ENCODE measurements around the gene RANBP3.

Gene RANBP3

GRCh38 chr19:5908773-5909442, 69.0 kb downstream of the RANBP3 start:
- no peak for FAIRE-seq
- DNase-seq (ENCODE audit: insufficient read length, low spot score) = no peak
- TF ChIP-seq CTCF (IDR thresholded peaks at IDR 0.05; ENCODE audit: insufficient read depth, missing control alignments) = no peak

GRCh38 chr19:5907241-5907640, 70.7 kb downstream of the RANBP3 start:
- no peak for TF ChIP-seq CTCF (IDR thresholded peaks at IDR 0.05; ENCODE audit: insufficient read depth, missing control alignments)
- FAIRE-seq (no peak), DNase-seq (ENCODE audit: insufficient read length, low spot score) (no peak)

- no peak for DNase-seq (ENCODE audit: insufficient read length, low spot score)
- FAIRE-seq = no peak
- TF ChIP-seq CTCF (IDR thresholded peaks at IDR 0.05; ENCODE audit: insufficient read depth, missing control alignments) = no peak
These were observed 72.7 kb downstream of the RANBP3 start for GRCh38 chr19:5905114-5905778.

- no peak for TF ChIP-seq CTCF (IDR thresholded peaks at IDR 0.05; ENCODE audit: insufficient read depth, missing control alignments)
- FAIRE-seq (peak; percentile 71), DNase-seq (ENCODE audit: insufficient read length, low spot score) (peak; percentile 68)
These were observed 73.4 kb downstream of the RANBP3 start, which contains the start of gene VMAC for GRCh38 chr19:5904352-5905113. TSS of gene VMAC (plus strand) at chr19:5904872. CDS start at chr19:5904891, 19 bp downstream.

- DNase-seq (ENCODE audit: insufficient read length, low spot score) (peak; percentile 97), FAIRE-seq (no peak)
- no peak for TF ChIP-seq CTCF (IDR thresholded peaks at IDR 0.05; ENCODE audit: insufficient read depth, missing control alignments)
These were observed 74.2 kb downstream of the RANBP3 start, which contains the start of gene NDUFA11 for GRCh38 chr19:5903624-5904351. TSS of gene NDUFA11 (minus strand) at chr19:5903790. CDS start at chr19:5903708, 82 bp downstream.

- TF ChIP-seq CTCF (IDR thresholded peaks at IDR 0.05; ENCODE audit: insufficient read depth, missing control alignments) = no peak
- no peak for FAIRE-seq
- no peak for DNase-seq (ENCODE audit: insufficient read length, low spot score)
These were observed 74.8 kb downstream of the RANBP3 start for GRCh38 chr19:5903056-5903623.

All from D721Med (cell line).